Neural progenitor cell (in vitro differentiated cells): ENCODE measurements around the gene ACAA1. TPM values are rescaled to one million over a fixed set of nuclear protein-coding genes. Genes with fewer than 3 reads are reported as not detected.
A peak's percentile ranks its signal among the peaks of the same experiment; 100 is the strongest.

Experiments used
- DNase-seq: peaks from one replicate; pipeline ENCODE4 v3.0.0-alpha.2; 2016; ENCODE audit warnings: low spot score
- H2AFZ ChIP-seq: fragments of 200-600 bp; sonication (generic); replicated peaks from 2 replicates; pipeline ENCODE4 v1.6.1; 2016; ENCODE audit warnings: antibody characterized with exemption
- H3F3A ChIP-seq: fragments of 200-600 bp; sonication (generic); 2 replicates; pipeline ENCODE4 v1.6.1; 2016; ENCODE audit warnings: antibody characterized with exemption, low read depth
- H3K27ac ChIP-seq: fragments of 200-600 bp; sonication (generic); 2 replicates; pipeline ENCODE4 v1.5.1; 2016; ENCODE audit warnings: mild to moderate bottlenecking
- H3K27me3 ChIP-seq: fragments of 200-600 bp; sonication (generic); 2 replicates; pipeline ENCODE4 v1.6.1; 2016; ENCODE audit warnings: mild to moderate bottlenecking, moderate library complexity
- H3K36me3 ChIP-seq: fragments of 200-600 bp; sonication (generic); 2 replicates; pipeline ENCODE4 v1.5.1; 2016
- H3K4me1 ChIP-seq: fragments of 200-600 bp; sonication (generic); 2 replicates; pipeline ENCODE4 v1.6.1; 2016; ENCODE audit warnings: mixed run types
- H3K4me2 ChIP-seq: fragments of 200-600 bp; sonication (generic); 2 replicates; pipeline ENCODE4 v1.6.1; 2016
- H3K4me3 ChIP-seq: fragments of 200-600 bp; sonication (generic); 2 replicates; pipeline ENCODE4 v1.5.1; 2016
- H3K79me2 ChIP-seq: fragments of 200-600 bp; sonication (generic); 2 replicates; pipeline ENCODE4 v1.6.1; 2016; ENCODE audit warnings: low read depth
- H3K9ac ChIP-seq: fragments of 200-600 bp; sonication (generic); 2 replicates; pipeline ENCODE4 v1.6.1; 2016
- H3K9me3 ChIP-seq: fragments of 200-600 bp; sonication (generic); 2 replicates; pipeline ENCODE4 v1.5.1; 2016; ENCODE audit warnings: low read depth
- H4K20me1 ChIP-seq: fragments of 200-600 bp; sonication (generic); 2 replicates; pipeline ENCODE4 v1.6.1; 2016; ENCODE audit warnings: low read depth
- H3K27ac Mint-ChIP-seq: 3 replicates; pipeline ENCODE4 v1.8.0; 2021; ENCODE audit warnings: mixed read lengths
- H3K27me3 Mint-ChIP-seq: 2 replicates; pipeline ENCODE4 v1.8.0; 2022; ENCODE audit warnings: low read depth, mild to moderate bottlenecking, inconsistent platforms, moderate library complexity, mixed read lengths; ENCODE audit not compliant: insufficient read depth
- H3K36me3 Mint-ChIP-seq: 3 replicates; pipeline ENCODE4 v1.8.0; 2021; ENCODE audit warnings: mixed read lengths
- H3K4me1 Mint-ChIP-seq: 3 replicates; pipeline ENCODE4 v1.8.0; 2021; ENCODE audit warnings: mixed read lengths
- H3K4me3 Mint-ChIP-seq: 3 replicates; pipeline ENCODE4 v1.8.0; 2021; ENCODE audit warnings: mild to moderate bottlenecking, moderate library complexity, mixed read lengths
- H3K9me3 Mint-ChIP-seq: 3 replicates; pipeline ENCODE4 v1.8.0; 2020; ENCODE audit warnings: mixed read lengths
- EZH2 ChIP-seq: fragments of 200-600 bp; sonication (generic); IDR thresholded peaks from 2 replicates; pipeline ENCODE4 v1.6.1; 2017; ENCODE audit warnings: antibody characterized with exemption, mild to moderate bottlenecking, moderate library complexity
- EZH2phosphoT487 ChIP-seq: fragments of 200-600 bp; sonication (generic); IDR thresholded peaks from 2 replicates; pipeline ENCODE4 v1.6.1; 2017; ENCODE audit warnings: antibody characterized with exemption
- total RNA-seq: library from RNA; depleted of rRNA; stranded (reverse); fragments of >200 nt; gene quantifications from 2 replicates; pipeline ENCODE4 v1.2.3, GENCODE V29; 2015; ENCODE audit warnings: low replicate concordance
- TF ChIP-seq, protein P1 (sequence below): fragments of 200-600 bp; sonication (generic); IDR thresholded peaks from 2 replicates; pipeline ENCODE4 v1.5.1; 2017; ENCODE audit warnings: antibody characterized with exemption, mild to moderate bottlenecking

Gene ACAA1
- total RNA-seq, 1 donor from 2014 or later, result 3.3 TPM

GRCh38 chr3:38152609-38153008 lies 15.7 kb upstream of the ACAA1 start:
- no peaks in the 10 kb centered on the region for H3K36me3 ChIP-seq
- H3K4me3 ChIP-seq, result no peak overlapping the region
- H3K27me3 ChIP-seq, result no peaks in the 10 kb centered on the region
- no peak overlapping the region for H3K9ac ChIP-seq
- TF ChIP-seq EZH2 (no peak), EZH2phosphoT487 (no peak)
- TF ChIP-seq, protein P1, sequence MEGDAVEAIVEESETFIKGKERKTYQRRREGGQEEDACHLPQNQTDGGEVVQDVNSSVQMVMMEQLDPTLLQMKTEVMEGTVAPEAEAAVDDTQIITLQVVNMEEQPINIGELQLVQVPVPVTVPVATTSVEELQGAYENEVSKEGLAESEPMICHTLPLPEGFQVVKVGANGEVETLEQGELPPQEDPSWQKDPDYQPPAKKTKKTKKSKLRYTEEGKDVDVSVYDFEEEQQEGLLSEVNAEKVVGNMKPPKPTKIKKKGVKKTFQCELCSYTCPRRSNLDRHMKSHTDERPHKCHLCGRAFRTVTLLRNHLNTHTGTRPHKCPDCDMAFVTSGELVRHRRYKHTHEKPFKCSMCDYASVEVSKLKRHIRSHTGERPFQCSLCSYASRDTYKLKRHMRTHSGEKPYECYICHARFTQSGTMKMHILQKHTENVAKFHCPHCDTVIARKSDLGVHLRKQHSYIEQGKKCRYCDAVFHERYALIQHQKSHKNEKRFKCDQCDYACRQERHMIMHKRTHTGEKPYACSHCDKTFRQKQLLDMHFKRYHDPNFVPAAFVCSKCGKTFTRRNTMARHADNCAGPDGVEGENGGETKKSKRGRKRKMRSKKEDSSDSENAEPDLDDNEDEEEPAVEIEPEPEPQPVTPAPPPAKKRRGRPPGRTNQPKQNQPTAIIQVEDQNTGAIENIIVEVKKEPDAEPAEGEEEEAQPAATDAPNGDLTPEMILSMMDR, result no peak
- H3K79me2 ChIP-seq, result no peaks in the 10 kb centered on the region
- DNase-seq, result no peak
- H3K9me3 ChIP-seq, result no peaks in the 10 kb centered on the region
- no peak overlapping the region for H2AFZ ChIP-seq
- Mint-ChIP-seq H3K4me1 (no peaks in the 10 kb centered on the region), H3K9me3 (no peaks in the 10 kb centered on the region), H3K4me3 (no peak overlapping the region), H3K27me3 (peaks cover 3% of the 10 kb centered on the region), H3K27ac (no peak overlapping the region), H3K36me3 (no peaks in the 10 kb centered on the region)
- H3K27ac ChIP-seq, result no peak overlapping the region
- no peaks in the 10 kb centered on the region for H3K4me1 ChIP-seq
- no peaks in the 10 kb centered on the region for H3F3A ChIP-seq
- H3K4me2 ChIP-seq, result no peak overlapping the region
- no peaks in the 10 kb centered on the region for H4K20me1 ChIP-seq

- no peaks in the 10 kb centered on the region for H3K36me3 ChIP-seq
- no peak overlapping the region for H3K27ac ChIP-seq
- DNase-seq, result no peak
- H3K4me2 ChIP-seq, result no peak overlapping the region
- Mint-ChIP-seq H3K4me1 (no peaks in the 10 kb centered on the region), H3K4me3 (no peak overlapping the region), H3K27ac (no peak overlapping the region), H3K9me3 (no peaks in the 10 kb centered on the region), H3K36me3 (no peaks in the 10 kb centered on the region), H3K27me3 (peaks cover 3% of the 10 kb centered on the region)
- no peaks in the 10 kb centered on the region for H3K79me2 ChIP-seq
- TF ChIP-seq, protein P1, result no peak
- no peak for TF ChIP-seq EZH2phosphoT487
- TF ChIP-seq EZH2, result no peak
- H3K4me3 ChIP-seq, result no peak overlapping the region
- H3K9ac ChIP-seq, result no peak overlapping the region
- H2AFZ ChIP-seq, result no peak overlapping the region
- no peaks in the 10 kb centered on the region for H3K4me1 ChIP-seq
- no peaks in the 10 kb centered on the region for H4K20me1 ChIP-seq
- no peaks in the 10 kb centered on the region for H3K27me3 ChIP-seq
- H3F3A ChIP-seq, result no peaks in the 10 kb centered on the region
- H3K9me3 ChIP-seq, result peaks cover 3% of the 10 kb centered on the region
Observed at GRCh38 chr3:38151667-38152265, 14.8 kb upstream of the ACAA1 start.

DNA sequence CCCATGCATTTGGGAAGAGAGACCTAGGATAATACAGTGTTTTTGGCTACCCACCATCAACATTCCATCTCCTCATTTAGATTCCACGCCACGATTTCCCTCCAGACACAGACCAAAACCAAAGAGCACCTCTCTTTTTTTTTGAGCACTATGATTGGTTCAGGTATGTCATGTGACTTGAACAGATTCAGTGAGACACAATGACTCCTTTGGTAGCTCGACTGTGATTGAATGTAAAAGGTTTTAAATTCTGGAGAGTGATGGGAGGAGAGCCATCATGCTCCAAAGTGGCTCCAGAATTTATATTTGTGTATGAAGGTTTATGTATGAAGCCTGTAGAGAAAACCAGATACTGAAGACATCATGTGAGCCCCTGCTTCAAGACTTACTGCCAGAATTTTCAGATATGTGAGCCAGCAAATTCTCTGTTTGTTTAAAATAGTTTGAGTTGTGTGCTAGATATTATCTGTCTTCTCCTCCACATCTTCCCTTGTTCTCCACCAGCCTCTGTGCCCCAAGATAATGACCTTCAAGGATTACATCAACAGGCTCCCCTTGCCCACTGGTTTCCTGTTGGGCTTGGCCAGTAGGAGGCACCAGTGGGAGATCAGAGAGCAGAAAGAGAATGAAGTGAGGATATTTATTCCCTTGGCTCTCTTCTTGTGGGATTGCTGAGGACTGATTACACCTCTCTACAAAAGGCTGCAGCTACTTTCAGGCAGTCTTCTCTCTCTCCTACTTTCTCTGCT lies 14.0 kb upstream of the ACAA1 start:
- Mint-ChIP-seq H3K4me3 (no peak overlapping the region), H3K27ac (no peak overlapping the region), H3K4me1 (no peaks in the 10 kb centered on the region), H3K9me3 (peaks cover 2% of the 10 kb centered on the region), H3K27me3 (peaks cover 3% of the 10 kb centered on the region), H3K36me3 (no peaks in the 10 kb centered on the region)
- no peak overlapping the region for H3K9ac ChIP-seq
- no peaks in the 10 kb centered on the region for H4K20me1 ChIP-seq
- H3K9me3 ChIP-seq, result peaks cover 8% of the 10 kb centered on the region
- no peak overlapping the region for H3K4me2 ChIP-seq
- H3K27ac ChIP-seq, result no peak overlapping the region
- no peaks in the 10 kb centered on the region for H3F3A ChIP-seq
- H2AFZ ChIP-seq, result peak overlapping the region; percentile 29
- no peak overlapping the region for H3K4me3 ChIP-seq
- H3K27me3 ChIP-seq, result no peaks in the 10 kb centered on the region
- TF ChIP-seq, protein P1, result peak; percentile 30
- TF ChIP-seq EZH2, result no peak
- no peaks in the 10 kb centered on the region for H3K79me2 ChIP-seq
- H3K36me3 ChIP-seq, result no peaks in the 10 kb centered on the region
- no peaks in the 10 kb centered on the region for H3K4me1 ChIP-seq
- no peak for DNase-seq
